ENCODE data around the gene POLR1B. TPM values are rescaled to one million over a fixed set of nuclear protein-coding genes. Genes with fewer than 3 reads are reported as not detected.

POLR1B gene
- total and polyA plus RNA-seq, 2 of the 13 experiments (the other 11 are each of a cell fraction or from before 2014, with no cell fraction given), result 18.3 to 46.0 TPM

GRCh38 chr2:112584134-112584890 is 42.0 kb downstream of the POLR1B start, which contains the start of gene CHCHD5 (continued):
- peak; percentile 84; the same call in 1 of the 2 replicates for TF ChIP-seq BRF2 (CRISPR knock-in tag; IDR thresholded peaks at IDR 0.05)
- no peak for TF ChIP-seq SRSF9 (IDR thresholded peaks at IDR 0.05; ENCODE audit: borderline replicate concordance, insufficient read depth, low read depth, low read length, poor library complexity, severe bottlenecking)
- TF ChIP-seq ZNF572 (CRISPR knock-in tag; IDR thresholded peaks at IDR 0.05), result peak; percentile 81
- TF ChIP-seq ARNT (IDR thresholded peaks at IDR 0.05), result no peak
- no peak for TF ChIP-seq ZNF652 (CRISPR knock-in tag; IDR thresholded peaks at IDR 0.05; ENCODE audit: borderline replicate concordance, low read depth)
- TF ChIP-seq ZMYM4 (CRISPR knock-in tag; IDR thresholded peaks at IDR 0.05), result peak; percentile 97
- TF ChIP-seq ZFP1 (CRISPR knock-in tag; IDR thresholded peaks at IDR 0.05), result no peak
- TF ChIP-seq ZNF350 (CRISPR knock-in tag; IDR thresholded peaks at IDR 0.05; ENCODE audit: borderline replicate concordance, low read depth), result peak; percentile 96
- TF ChIP-seq ZNF354B (CRISPR knock-in tag; IDR thresholded peaks at IDR 0.05), result peak; percentile 90; the same call in 1 of the 2 replicates
- no peak for TF ChIP-seq KDM1A (CRISPR knock-in tag; IDR thresholded peaks at IDR 0.05)
- no peak; the same call in 1 of the 2 replicates for TF ChIP-seq XBP1 (CRISPR knock-in tag; IDR thresholded peaks at IDR 0.05)
- peak; percentile 50; the same call in 1 of the 2 replicates for TF ChIP-seq ZNF878 (CRISPR knock-in tag; IDR thresholded peaks at IDR 0.05)
- peak; percentile 65; the same call in 1 of the 2 replicates for TF ChIP-seq ZNF12 (CRISPR knock-in tag; IDR thresholded peaks at IDR 0.05)
- TF ChIP-seq ZNF782 (CRISPR knock-in tag; IDR thresholded peaks at IDR 0.05; ENCODE audit: borderline replicate concordance), result peak; percentile 45; the same call in 1 of the 2 replicates
- TF ChIP-seq USF2 (IDR thresholded peaks at IDR 0.05; ENCODE audit: low read depth, low read length), result no peak
- peak; percentile 64; the same call in 1 of the 2 replicates for TF ChIP-seq USF2 (CRISPR knock-in tag; IDR thresholded peaks at IDR 0.05; ENCODE audit: borderline replicate concordance)
- TF ChIP-seq MBD4 (IDR thresholded peaks at IDR 0.05; ENCODE audit: borderline replicate concordance, low read length), result no peak
- peak; percentile 53; the same call in 1 of the 2 replicates for TF ChIP-seq PPARG (CRISPR knock-in tag; conservative IDR thresholded peaks at IDR 0.05)
- TF ChIP-seq PHF21A (CRISPR knock-in tag; IDR thresholded peaks at IDR 0.05), result peak; percentile 96
- TF ChIP-seq YEATS4 (CRISPR knock-in tag; IDR thresholded peaks at IDR 0.05; ENCODE audit: borderline replicate concordance), result peak; percentile 88
- peak; percentile 82 for TF ChIP-seq CHD2 (IDR thresholded peaks at IDR 0.05; ENCODE audit: low read depth, low read length)
- peak; percentile 57 for TF ChIP-seq PITX1 (CRISPR knock-in tag; IDR thresholded peaks at IDR 0.05)
- TF ChIP-seq POGZ (CRISPR knock-in tag; IDR thresholded peaks at IDR 0.05), result peak; percentile 84
- peak; percentile 66; the same call in 1 of the 2 replicates for TF ChIP-seq ZNF333 (CRISPR knock-in tag; IDR thresholded peaks at IDR 0.05; ENCODE audit: borderline replicate concordance)
- 0 out of 2 replicates have a peak, but pooled peaks have one; percentile 49 for TF ChIP-seq POLR2AphosphoS2 (IDR thresholded peaks at IDR 0.05; ENCODE audit: low read depth, low read length)
- TF ChIP-seq HCFC1 (IDR thresholded peaks at IDR 0.05; ENCODE audit: low read depth, low read length), result peak; percentile 81

All from HepG2 (cell line).